ENCODE results near the gene RBM34. TPM values are rescaled to one million over a fixed set of nuclear protein-coding genes. Genes with fewer than 3 reads are reported as not detected.
A peak's percentile ranks its signal among the peaks of the same experiment; 100 is the strongest.

The RBM34 gene
- total and polyA plus RNA-seq, 10 of the 15 experiments (the other 5 are each of a cell fraction or from before 2014, with no cell fraction given) = 46.4 to 132 (median 109) TPM

DNA sequence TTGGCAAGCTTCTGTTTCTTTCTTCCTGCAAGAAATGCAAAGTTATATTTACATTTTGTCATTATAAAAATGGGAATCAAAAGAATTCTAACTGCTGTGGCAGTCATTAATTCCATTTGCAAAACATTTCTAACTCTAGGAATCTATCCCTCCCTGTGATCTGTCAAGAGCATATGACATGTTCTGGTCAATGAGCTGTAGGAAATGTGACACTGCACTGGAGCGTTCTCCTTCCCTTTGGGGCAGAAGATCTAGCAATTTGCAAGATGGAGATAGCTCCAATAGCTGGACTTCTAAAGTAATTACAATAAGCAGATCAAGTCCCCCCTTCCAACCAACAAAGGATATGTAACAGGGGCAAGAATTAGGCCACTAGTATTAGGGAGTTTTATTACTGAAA, 38.7 kb downstream of the RBM34 start:
- no TSS peak for BruUV-seq (replicated peaks)
- RAD21 ChIA-PET (ENCODE audit: unreplicated experiment) = interaction anchor here (1.0 to 4.2 kb wide), 10 partner anchors 9 to 623 kb away, joined by 3 to 30 read pairs (median 4); partner anchors contain the start of gene RBM34

More for the DNA sequence above, 38.7 kb downstream of the RBM34 start:
- TF ChIP-seq, protein P1, sequence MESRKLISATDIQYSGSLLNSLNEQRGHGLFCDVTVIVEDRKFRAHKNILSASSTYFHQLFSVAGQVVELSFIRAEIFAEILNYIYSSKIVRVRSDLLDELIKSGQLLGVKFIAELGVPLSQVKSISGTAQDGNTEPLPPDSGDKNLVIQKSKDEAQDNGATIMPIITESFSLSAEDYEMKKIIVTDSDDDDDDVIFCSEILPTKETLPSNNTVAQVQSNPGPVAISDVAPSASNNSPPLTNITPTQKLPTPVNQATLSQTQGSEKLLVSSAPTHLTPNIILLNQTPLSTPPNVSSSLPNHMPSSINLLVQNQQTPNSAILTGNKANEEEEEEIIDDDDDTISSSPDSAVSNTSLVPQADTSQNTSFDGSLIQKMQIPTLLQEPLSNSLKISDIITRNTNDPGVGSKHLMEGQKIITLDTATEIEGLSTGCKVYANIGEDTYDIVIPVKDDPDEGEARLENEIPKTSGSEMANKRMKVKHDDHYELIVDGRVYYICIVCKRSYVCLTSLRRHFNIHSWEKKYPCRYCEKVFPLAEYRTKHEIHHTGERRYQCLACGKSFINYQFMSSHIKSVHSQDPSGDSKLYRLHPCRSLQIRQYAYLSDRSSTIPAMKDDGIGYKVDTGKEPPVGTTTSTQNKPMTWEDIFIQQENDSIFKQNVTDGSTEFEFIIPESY (IDR thresholded peaks at IDR 0.05) = no peak
- TF ChIP-seq, protein P2, sequence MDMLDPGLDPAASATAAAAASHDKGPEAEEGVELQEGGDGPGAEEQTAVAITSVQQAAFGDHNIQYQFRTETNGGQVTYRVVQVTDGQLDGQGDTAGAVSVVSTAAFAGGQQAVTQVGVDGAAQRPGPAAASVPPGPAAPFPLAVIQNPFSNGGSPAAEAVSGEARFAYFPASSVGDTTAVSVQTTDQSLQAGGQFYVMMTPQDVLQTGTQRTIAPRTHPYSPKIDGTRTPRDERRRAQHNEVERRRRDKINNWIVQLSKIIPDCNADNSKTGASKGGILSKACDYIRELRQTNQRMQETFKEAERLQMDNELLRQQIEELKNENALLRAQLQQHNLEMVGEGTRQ (IDR thresholded peaks at IDR 0.05; ENCODE audit: borderline replicate concordance, low read depth, low read length) = no peak
- TF ChIP-seq IKZF2 (IDR thresholded peaks at IDR 0.05) = no peak
- TF ChIP-seq, protein P3, sequence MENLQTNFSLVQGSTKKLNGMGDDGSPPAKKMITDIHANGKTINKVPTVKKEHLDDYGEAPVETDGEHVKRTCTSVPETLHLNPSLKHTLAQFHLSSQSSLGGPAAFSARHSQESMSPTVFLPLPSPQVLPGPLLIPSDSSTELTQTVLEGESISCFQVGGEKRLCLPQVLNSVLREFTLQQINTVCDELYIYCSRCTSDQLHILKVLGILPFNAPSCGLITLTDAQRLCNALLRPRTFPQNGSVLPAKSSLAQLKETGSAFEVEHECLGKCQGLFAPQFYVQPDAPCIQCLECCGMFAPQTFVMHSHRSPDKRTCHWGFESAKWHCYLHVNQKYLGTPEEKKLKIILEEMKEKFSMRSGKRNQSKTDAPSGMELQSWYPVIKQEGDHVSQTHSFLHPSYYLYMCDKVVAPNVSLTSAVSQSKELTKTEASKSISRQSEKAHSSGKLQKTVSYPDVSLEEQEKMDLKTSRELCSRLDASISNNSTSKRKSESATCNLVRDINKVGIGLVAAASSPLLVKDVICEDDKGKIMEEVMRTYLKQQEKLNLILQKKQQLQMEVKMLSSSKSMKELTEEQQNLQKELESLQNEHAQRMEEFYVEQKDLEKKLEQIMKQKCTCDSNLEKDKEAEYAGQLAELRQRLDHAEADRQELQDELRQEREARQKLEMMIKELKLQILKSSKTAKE (IDR thresholded peaks at IDR 0.05; ENCODE audit: low read depth, poor library complexity, severe bottlenecking) = no peak
- TF ChIP-seq NFIC (IDR thresholded peaks at IDR 0.05; ENCODE audit: low read depth, low read length) = no peak
- TF ChIP-seq, protein P4, sequence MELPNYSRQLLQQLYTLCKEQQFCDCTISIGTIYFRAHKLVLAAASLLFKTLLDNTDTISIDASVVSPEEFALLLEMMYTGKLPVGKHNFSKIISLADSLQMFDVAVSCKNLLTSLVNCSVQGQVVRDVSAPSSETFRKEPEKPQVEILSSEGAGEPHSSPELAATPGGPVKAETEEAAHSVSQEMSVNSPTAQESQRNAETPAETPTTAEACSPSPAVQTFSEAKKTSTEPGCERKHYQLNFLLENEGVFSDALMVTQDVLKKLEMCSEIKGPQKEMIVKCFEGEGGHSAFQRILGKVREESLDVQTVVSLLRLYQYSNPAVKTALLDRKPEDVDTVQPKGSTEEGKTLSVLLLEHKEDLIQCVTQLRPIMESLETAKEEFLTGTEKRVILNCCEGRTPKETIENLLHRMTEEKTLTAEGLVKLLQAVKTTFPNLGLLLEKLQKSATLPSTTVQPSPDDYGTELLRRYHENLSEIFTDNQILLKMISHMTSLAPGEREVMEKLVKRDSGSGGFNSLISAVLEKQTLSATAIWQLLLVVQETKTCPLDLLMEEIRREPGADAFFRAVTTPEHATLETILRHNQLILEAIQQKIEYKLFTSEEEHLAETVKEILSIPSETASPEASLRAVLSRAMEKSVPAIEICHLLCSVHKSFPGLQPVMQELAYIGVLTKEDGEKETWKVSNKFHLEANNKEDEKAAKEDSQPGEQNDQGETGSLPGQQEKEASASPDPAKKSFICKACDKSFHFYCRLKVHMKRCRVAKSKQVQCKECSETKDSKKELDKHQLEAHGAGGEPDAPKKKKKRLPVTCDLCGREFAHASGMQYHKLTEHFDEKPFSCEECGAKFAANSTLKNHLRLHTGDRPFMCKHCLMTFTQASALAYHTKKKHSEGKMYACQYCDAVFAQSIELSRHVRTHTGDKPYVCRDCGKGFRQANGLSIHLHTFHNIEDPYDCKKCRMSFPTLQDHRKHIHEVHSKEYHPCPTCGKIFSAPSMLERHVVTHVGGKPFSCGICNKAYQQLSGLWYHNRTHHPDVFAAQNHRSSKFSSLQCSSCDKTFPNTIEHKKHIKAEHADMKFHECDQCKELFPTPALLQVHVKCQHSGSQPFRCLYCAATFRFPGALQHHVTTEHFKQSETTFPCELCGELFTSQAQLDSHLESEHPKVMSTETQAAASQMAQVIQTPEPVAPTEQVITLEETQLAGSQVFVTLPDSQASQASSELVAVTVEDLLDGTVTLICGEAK (IDR thresholded peaks at IDR 0.05; ENCODE audit: borderline replicate concordance) = no peak
- no peak for TF ChIP-seq FOXM1 (IDR thresholded peaks at IDR 0.05; ENCODE audit: low read depth, low read length)
- no peak for TF ChIP-seq PML (IDR thresholded peaks at IDR 0.05; ENCODE audit: low read length)
- TF ChIP-seq HDGF (IDR thresholded peaks at IDR 0.05) = no peak
- TF ChIP-seq KLF5 (IDR thresholded peaks at IDR 0.05; ENCODE audit: partially characterized antibody) = no peak
- no peaks in the 10 kb centered on the region for H3K4me1 ChIP-seq (ENCODE audit: control insufficient read depth, insufficient read depth, low read length)
- H3K27me3 ChIP-seq (replicated peaks in 1 of 2; ENCODE audit: control insufficient read depth in 2 of 2, insufficient read depth in 2 of 2, low read length in 1 of 2) = no peaks in the 10 kb centered on the region
- H3K36me3 ChIP-seq (ENCODE audit: control insufficient read depth in 2 of 2, insufficient read depth in 2 of 2, low read length in 1 of 2) = peaks cover 4 to 32% of the 10 kb centered on the region in 2 experiments
- DNase-seq (ENCODE audit: low read depth, low spot score) (no peak), FAIRE-seq (no peak), ATAC-seq (peak; percentile 41)
- H3K27ac ChIP-seq (ENCODE audit: control insufficient read depth, insufficient read depth) = no peak overlapping the region
- CTCF ChIA-PET = interaction anchor here (0.6 to 7.3 kb wide), 8 partner anchors 9 to 623 kb away, joined by 3 to 64 read pairs (median 4); no protein-coding TSS in a partner anchor
- H3K4me2 ChIP-seq (ENCODE audit: control insufficient read depth, insufficient read depth) = peak overlapping the region; percentile 50; the same call in 1 of the 2 replicates
- H3K9ac ChIP-seq (ENCODE audit: control insufficient read depth, insufficient read depth, low read length) = no peak overlapping the region
- H4K20me1 ChIP-seq (ENCODE audit: control insufficient read depth, insufficient read depth) = no peaks in the 10 kb centered on the region
- 85% methylated on average over 1 of the region's 1 CpG for WGBS (ENCODE audit: insufficient coverage, insufficient replicate concordance, low lambda C conversion rate, missing lambda C conversion rate)
- in situ Hi-C loops (cut with MboI) = no loop called here
- SMC1A ChIA-PET (ENCODE audit: uncharacterized antibody, unreplicated experiment) = interaction anchor here (0.7 to 2.4 kb wide), 11 partner anchors 11 to 635 kb away, joined by 3 to 15 read pairs (median 4); no protein-coding TSS in a partner anchor
- H3K79me2 ChIP-seq (ENCODE audit: control insufficient read depth, insufficient read depth, low read length) = peaks cover 77% of the 10 kb centered on the region
- intact Hi-C loops (cut with micrococcal nuclease; ENCODE audit: unreplicated experiment) = no loop called here
- H3K9me3 ChIP-seq (replicated peaks; ENCODE audit: control insufficient read depth, insufficient read depth, low read length) = no peaks in the 10 kb centered on the region
- H3K4me3 ChIP-seq = peak overlapping the region; percentile 3; the same call in 1 of the 2 replicates
- no peak overlapping the region for H2AFZ ChIP-seq (ENCODE audit: control insufficient read depth, low read depth, low read length)
- POLR2A ChIA-PET = interaction anchor here (1.2 to 1.6 kb wide), 5 partner anchors 11 to 131 kb away, joined by 3 to 11 read pairs (median 3); no protein-coding TSS in a partner anchor

All from GM12878 (cell line).